ENCODE results near the gene GPATCH4.
A peak's percentile ranks its signal among the peaks of the same experiment; 100 is the strongest.

GPATCH4 gene

DNA sequence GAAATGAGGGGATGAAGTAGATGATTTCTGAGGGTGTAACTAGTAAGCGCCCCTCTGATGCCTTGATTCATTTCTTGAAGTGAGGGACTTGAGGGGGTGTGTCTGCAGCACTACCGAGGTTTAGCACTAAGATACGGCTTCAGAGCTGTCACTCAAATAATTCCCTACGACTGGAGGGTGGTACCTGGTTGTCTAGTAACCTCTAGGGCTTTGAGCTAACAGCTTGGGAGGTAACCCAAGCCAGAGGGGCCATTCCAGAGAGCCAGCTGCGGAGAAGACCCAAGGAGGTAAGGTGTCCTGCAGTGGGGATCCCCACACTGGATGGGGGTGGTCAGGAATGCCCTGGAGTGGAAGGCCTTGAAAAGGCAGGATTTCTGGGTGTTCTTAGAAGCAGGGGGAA lies 21.8 kb downstream of the GPATCH4 start, which contains the start of gene TTC24:
Gene TTC24 (plus strand): TSS at position 252 of the 400 bp plus-strand sequence. CDS start 1,642 bp downstream, outside the sequence.
- WGBS (ENCODE audit: insufficient coverage, insufficient read length), result no CpG with 5 or more reads among the region's 5 CpGs
- Histone ChIP-seq H3K27me3 (ENCODE audit: control insufficient read depth, insufficient read depth, low read length) (no peaks in the 10 kb centered on the region), H3K4me1 (ENCODE audit: control insufficient read depth, insufficient read depth, low read length) (peaks cover 3% of the 10 kb centered on the region), H3K9me3 (ENCODE audit: control insufficient read depth, insufficient read depth, low read length) (no peaks in the 10 kb centered on the region), H3K36me3 (ENCODE audit: control insufficient read depth, insufficient read depth, low read length) (no peaks in the 10 kb centered on the region), H3K4me3 (ENCODE audit: low read length) (no peak within 1 kb of the TSS), H3K27ac (ENCODE audit: low read length) (no peak within 1 kb of the TSS)
- no peak for DNase-seq (ENCODE audit: low read depth, low spot score)

GRCh38 chr1:156578055-156578454 lies 23.2 kb downstream of the GPATCH4 start:
- Histone ChIP-seq H3K9me3 (ENCODE audit: control insufficient read depth, insufficient read depth, low read length) (no peaks in the 10 kb centered on the region), H3K27ac (ENCODE audit: low read length) (no peak overlapping the region), H3K27me3 (ENCODE audit: control insufficient read depth, insufficient read depth, low read length) (no peaks in the 10 kb centered on the region), H3K36me3 (ENCODE audit: control insufficient read depth, insufficient read depth, low read length) (no peaks in the 10 kb centered on the region), H3K4me1 (ENCODE audit: control insufficient read depth, insufficient read depth, low read length) (no peaks in the 10 kb centered on the region), H3K4me3 (ENCODE audit: low read length) (no peak overlapping the region)
- DNase-seq (ENCODE audit: low read depth, low spot score), result no peak
- WGBS (ENCODE audit: insufficient coverage, insufficient read length), result no CpG with 5 or more reads among the region's 7 CpGs

GRCh38 chr1:156577550-156577949 lies 23.7 kb downstream of the GPATCH4 start:
- H3K4me1 ChIP-seq (ENCODE audit: control insufficient read depth, insufficient read depth, low read length), result no peaks in the 10 kb centered on the region; the same call in 1 of the 2 replicates
- no peak for DNase-seq (ENCODE audit: low read depth, low spot score)
- H3K27me3 ChIP-seq (ENCODE audit: control insufficient read depth, insufficient read depth, low read length), result no peaks in the 10 kb centered on the region
- H3K4me3 ChIP-seq (ENCODE audit: low read length), result no peak overlapping the region
- WGBS (ENCODE audit: insufficient coverage, insufficient read length), result no CpG with 5 or more reads among the region's 3 CpGs
- no peaks in the 10 kb centered on the region for H3K36me3 ChIP-seq (ENCODE audit: control insufficient read depth, insufficient read depth, low read length)
- H3K9me3 ChIP-seq (ENCODE audit: control insufficient read depth, insufficient read depth, low read length), result no peaks in the 10 kb centered on the region
- no peak overlapping the region for H3K27ac ChIP-seq (ENCODE audit: low read length)

DNA sequence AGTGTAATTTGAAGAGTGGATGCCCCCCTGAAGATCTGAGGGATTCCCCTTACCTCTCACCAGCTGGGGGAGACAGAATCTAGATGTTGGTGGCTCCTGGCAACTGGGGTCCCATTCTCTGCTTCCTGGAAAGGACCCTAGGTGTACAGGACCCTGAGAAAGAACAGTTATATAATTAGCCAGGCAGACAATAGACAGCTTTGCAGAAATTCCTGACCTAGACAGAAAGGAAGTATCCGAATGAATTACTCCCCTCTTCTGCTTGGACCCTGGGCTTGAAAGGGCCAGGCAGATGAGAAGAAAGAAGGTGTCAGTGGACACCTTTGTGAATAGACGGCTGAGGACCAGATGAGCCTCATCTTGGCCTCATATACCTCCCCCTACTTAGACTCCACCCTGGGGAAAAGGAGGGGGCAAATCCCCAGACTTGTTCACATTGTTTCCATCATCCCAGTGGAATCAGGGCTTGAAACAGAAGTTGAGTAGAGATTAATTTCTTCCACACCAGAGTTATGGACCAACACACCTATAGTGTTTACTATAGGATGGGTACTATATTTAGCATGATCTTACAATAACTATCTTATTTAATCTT lies 27.1 kb downstream of the GPATCH4 start:
- no peak for DNase-seq (ENCODE audit: low read depth, low spot score)
- H3K4me3 ChIP-seq (ENCODE audit: low read length), result no peak overlapping the region
- WGBS (ENCODE audit: insufficient coverage, insufficient read length), result no CpG with 5 or more reads among the region's 2 CpGs

GRCh38 chr1:156572663-156573018 lies 28.6 kb downstream of the GPATCH4 start:
- peak overlapping the region; percentile 1; the same call in 1 of the 2 replicates for H3K4me3 ChIP-seq (ENCODE audit: low read length)
- no peak overlapping the region for H3K27ac ChIP-seq (ENCODE audit: low read length)
- H3K4me1 ChIP-seq (ENCODE audit: control insufficient read depth, insufficient read depth, low read length), result peaks cover 1% of the 10 kb centered on the region; the same call in 1 of the 2 replicates
- no peaks in the 10 kb centered on the region for H3K9me3 ChIP-seq (ENCODE audit: control insufficient read depth, insufficient read depth, low read length)
- DNase-seq (ENCODE audit: low read depth, low spot score), result no peak
- no peaks in the 10 kb centered on the region for H3K27me3 ChIP-seq (ENCODE audit: control insufficient read depth, insufficient read depth, low read length)
- H3K36me3 ChIP-seq (ENCODE audit: control insufficient read depth, insufficient read depth, low read length), result no peaks in the 10 kb centered on the region
- WGBS (ENCODE audit: insufficient coverage, insufficient read length), result no CpG with 5 or more reads among the region's 10 CpGs

More for the DNA sequence above, 27.1 kb downstream of the GPATCH4 start:
- peaks cover 1% of the 10 kb centered on the region; the same call in 1 of the 2 replicates for H3K4me1 ChIP-seq (ENCODE audit: control insufficient read depth, insufficient read depth, low read length)
- no peaks in the 10 kb centered on the region for H3K27me3 ChIP-seq (ENCODE audit: control insufficient read depth, insufficient read depth, low read length)
- no peaks in the 10 kb centered on the region for H3K9me3 ChIP-seq (ENCODE audit: control insufficient read depth, insufficient read depth, low read length)
- no peak overlapping the region for H3K27ac ChIP-seq (ENCODE audit: low read length)
- no peaks in the 10 kb centered on the region for H3K36me3 ChIP-seq (ENCODE audit: control insufficient read depth, insufficient read depth, low read length)

DNA sequence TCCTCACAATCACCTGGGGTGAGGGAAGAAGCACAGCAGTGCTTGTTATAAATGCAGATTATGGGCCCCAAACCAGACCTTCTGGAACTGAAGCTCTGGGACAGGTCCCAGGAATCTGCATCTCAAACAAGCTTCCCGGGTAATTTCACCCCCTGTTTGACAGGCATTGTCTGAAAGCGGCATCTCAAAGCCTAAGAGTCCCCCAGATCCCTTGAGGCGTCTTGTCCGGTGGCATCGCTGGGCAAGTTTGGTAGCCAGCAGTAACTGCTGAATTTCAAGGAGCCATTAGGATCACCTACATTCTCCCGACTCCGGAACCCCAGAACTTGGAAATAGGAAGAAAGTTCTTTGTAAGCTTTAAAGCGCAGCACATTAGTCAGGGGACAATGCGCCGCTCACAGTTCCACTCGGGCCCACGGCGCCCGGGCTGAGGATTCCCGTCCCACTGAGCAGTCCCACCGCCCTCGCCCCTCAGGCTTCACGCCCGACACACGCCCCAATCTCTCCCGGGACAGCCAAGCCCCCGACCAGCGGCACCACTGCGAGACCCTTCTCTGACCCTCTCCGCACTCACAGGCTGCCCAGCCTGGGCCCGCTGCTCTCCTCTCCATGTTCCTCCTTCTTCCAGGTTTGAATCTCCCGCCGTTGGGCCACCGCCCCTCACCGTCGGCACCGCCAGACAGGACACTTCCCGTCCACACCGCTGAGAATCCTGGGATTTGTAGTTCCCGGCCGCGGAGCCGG lies 29.2 kb downstream of the GPATCH4 start, which contains the start of gene IQGAP3:
Gene IQGAP3 (minus strand): TSS at position 647 of the 744 bp plus-strand sequence. CDS start 36 bp downstream, at position 611.
- no CpG with 5 or more reads among the region's 38 CpGs for WGBS (ENCODE audit: insufficient coverage, insufficient read length)
- H3K9me3 ChIP-seq (ENCODE audit: control insufficient read depth, insufficient read depth, low read length), result no peaks in the 10 kb centered on the region
- peaks cover 1% of the 10 kb centered on the region; the same call in 1 of the 2 replicates for H3K4me1 ChIP-seq (ENCODE audit: control insufficient read depth, insufficient read depth, low read length)
- H3K36me3 ChIP-seq (ENCODE audit: control insufficient read depth, insufficient read depth, low read length), result no peaks in the 10 kb centered on the region
- H3K27ac ChIP-seq (ENCODE audit: low read length), result no peak within 1 kb of the TSS
- DNase-seq (ENCODE audit: low read depth, low spot score), result peak; percentile 57
- H3K4me3 ChIP-seq (ENCODE audit: low read length), result peak within 1 kb of the TSS; percentile 97
- no peaks in the 10 kb centered on the region for H3K27me3 ChIP-seq (ENCODE audit: control insufficient read depth, insufficient read depth, low read length)

DNA sequence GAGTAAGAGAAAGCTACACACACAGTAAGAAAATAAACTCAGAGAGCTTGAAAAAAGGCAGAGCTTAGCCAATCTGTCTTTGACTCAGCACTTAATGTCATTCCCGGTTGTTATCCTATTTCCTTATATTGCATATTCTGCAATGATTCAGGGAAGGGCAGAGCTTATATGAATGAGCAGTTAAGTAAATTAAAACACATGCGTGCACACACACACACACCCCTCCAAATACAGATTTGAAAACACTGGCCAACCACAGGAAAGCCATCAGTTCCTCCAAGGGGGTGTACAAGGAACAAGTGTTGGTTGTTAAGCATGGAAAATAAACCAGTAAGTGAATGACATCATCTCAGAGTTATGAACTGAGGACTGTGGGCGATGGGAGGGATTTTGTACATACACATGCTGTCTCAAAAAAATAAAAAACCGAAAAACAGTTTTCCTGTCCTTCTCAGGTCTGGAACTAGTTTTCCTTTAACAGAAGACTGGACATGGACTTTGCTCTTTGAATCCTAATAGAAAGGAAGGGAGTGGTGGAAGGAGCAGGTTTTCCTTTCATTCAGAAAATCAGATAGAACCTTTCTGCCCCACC lies 29.9 kb downstream of the GPATCH4 start:
- no peaks in the 10 kb centered on the region for H3K9me3 ChIP-seq (ENCODE audit: control insufficient read depth, insufficient read depth, low read length)
- H3K27me3 ChIP-seq (ENCODE audit: control insufficient read depth, insufficient read depth, low read length), result no peaks in the 10 kb centered on the region
- H3K4me1 ChIP-seq (ENCODE audit: control insufficient read depth, insufficient read depth, low read length), result peaks cover 1% of the 10 kb centered on the region; the same call in 1 of the 2 replicates
- DNase-seq (ENCODE audit: low read depth, low spot score), result no peak
- no CpG with 5 or more reads among the region's 4 CpGs for WGBS (ENCODE audit: insufficient coverage, insufficient read length)
- H3K4me3 ChIP-seq (ENCODE audit: low read length), result peak overlapping the region; percentile 97; the same call in 1 of the 2 replicates
- H3K27ac ChIP-seq (ENCODE audit: low read length), result no peak overlapping the region
- H3K36me3 ChIP-seq (ENCODE audit: control insufficient read depth, insufficient read depth, low read length), result no peaks in the 10 kb centered on the region

- Histone ChIP-seq H3K27ac (ENCODE audit: low read length) (no peak overlapping the region), H3K27me3 (ENCODE audit: control insufficient read depth, insufficient read depth, low read length) (no peaks in the 10 kb centered on the region), H3K9me3 (ENCODE audit: control insufficient read depth, insufficient read depth, low read length) (no peaks in the 10 kb centered on the region), H3K4me1 (ENCODE audit: control insufficient read depth, insufficient read depth, low read length) (no peaks in the 10 kb centered on the region), H3K4me3 (ENCODE audit: low read length) (no peak overlapping the region), H3K36me3 (ENCODE audit: control insufficient read depth, insufficient read depth, low read length) (no peaks in the 10 kb centered on the region; the same call in 1 of the 2 replicates)
- no CpG with 5 or more reads among the region's 4 CpGs for WGBS (ENCODE audit: insufficient coverage, insufficient read length)
- no peak for DNase-seq (ENCODE audit: low read depth, low spot score)
These were observed 34.8 kb downstream of the GPATCH4 start for GRCh38 chr1:156566436-156566835.

- H3K9me3 ChIP-seq (ENCODE audit: control insufficient read depth, insufficient read depth, low read length), result no peaks in the 10 kb centered on the region
- H3K27me3 ChIP-seq (ENCODE audit: control insufficient read depth, insufficient read depth, low read length), result no peaks in the 10 kb centered on the region
- no CpG with 5 or more reads among the region's 2 CpGs for whole genome bisulfite sequencing (ENCODE audit: insufficient coverage, insufficient read length)
- H3K4me1 ChIP-seq (ENCODE audit: control insufficient read depth, insufficient read depth, low read length), result no peaks in the 10 kb centered on the region
- DNase-seq (ENCODE audit: low read depth, low spot score), result no peak
- H3K27ac ChIP-seq (ENCODE audit: low read length), result no peak overlapping the region
- no peak overlapping the region for H3K4me3 ChIP-seq (ENCODE audit: low read length)
- no peaks in the 10 kb centered on the region; the same call in 1 of the 2 replicates for H3K36me3 ChIP-seq (ENCODE audit: control insufficient read depth, insufficient read depth, low read length)
These were observed 35.8 kb downstream of the GPATCH4 start for GRCh38 chr1:156565519-156565918.

DNA sequence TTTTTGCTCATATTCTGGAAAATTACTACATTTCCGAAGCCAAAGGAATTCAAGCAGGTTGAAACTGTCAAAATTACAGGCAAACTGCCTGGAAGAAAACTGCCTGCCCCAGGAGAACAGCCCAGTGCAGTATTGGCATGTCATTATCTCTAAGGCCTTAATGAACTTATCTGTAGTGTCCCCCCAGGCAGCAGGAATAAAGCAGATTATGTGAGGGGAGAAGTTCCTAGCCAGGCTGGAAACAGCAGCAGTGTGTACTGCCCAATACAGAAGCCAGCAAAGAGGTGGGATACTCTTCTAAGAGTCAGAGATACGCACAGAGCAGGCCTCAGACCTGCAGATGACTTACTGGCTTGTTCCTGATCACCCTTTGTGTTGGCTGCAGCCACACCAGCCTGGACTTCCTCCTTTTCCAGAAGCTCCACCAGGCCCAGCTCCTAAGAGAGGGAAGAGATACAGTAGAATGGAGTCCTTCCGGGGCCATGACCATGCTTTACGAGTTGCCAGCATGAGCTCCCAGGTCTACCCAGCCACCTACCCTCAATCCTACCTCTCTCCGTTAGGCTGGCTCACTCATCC lies 40.6 kb downstream of the GPATCH4 start:
- Histone ChIP-seq H3K27me3 (ENCODE audit: control insufficient read depth, insufficient read depth, low read length) (no peaks in the 10 kb centered on the region), H3K27ac (ENCODE audit: low read length) (no peak overlapping the region), H3K9me3 (ENCODE audit: control insufficient read depth, insufficient read depth, low read length) (no peaks in the 10 kb centered on the region), H3K36me3 (ENCODE audit: control insufficient read depth, insufficient read depth, low read length) (peaks cover 7% of the 10 kb centered on the region; the same call in 1 of the 2 replicates), H3K4me3 (ENCODE audit: low read length) (no peak overlapping the region), H3K4me1 (ENCODE audit: control insufficient read depth, insufficient read depth, low read length) (no peaks in the 10 kb centered on the region)
- no CpG with 5 or more reads among the region's 5 CpGs for WGBS (ENCODE audit: insufficient coverage, insufficient read length)
- DNase-seq (ENCODE audit: low read depth, low spot score), result no peak
